UCSD-AML1 (cell line): Measurements from ENCODE around the gene ABLIM2.

Experiments used
- DNase-seq: peaks from one replicate; lab custom pipeline; 2025; ENCODE audit not compliant: unreplicated experiment; lab: John Stamatoyannopoulos, UW

The ABLIM2 gene

GRCh38 chr4:7989654-7990053, 169.0 kb downstream of the ABLIM2 start:
- no peak for DNase-seq

GRCh38 chr4:7988437-7988836, 170.2 kb downstream of the ABLIM2 start:
- DNase-seq: no peak

GRCh38 chr4:7987148-7987989, 171.2 kb downstream of the ABLIM2 start:
- DNase-seq: peak; percentile 66

GRCh38 chr4:7985891-7986441, 172.6 kb downstream of the ABLIM2 start:
- peak; percentile 45 for DNase-seq

- no peak for DNase-seq
Observed at GRCh38 chr4:7985072-7985471, 173.5 kb downstream of the ABLIM2 start.

- DNase-seq: no peak
Observed at GRCh38 chr4:7984286-7984925, 174.2 kb downstream of the ABLIM2 start.

GRCh38 chr4:7983296-7983695, 175.3 kb downstream of the ABLIM2 start:
- no peak for DNase-seq

- DNase-seq: no peak
Observed at GRCh38 chr4:7981738-7982394, 176.7 kb downstream of the ABLIM2 start.

- no peak for DNase-seq
Observed at GRCh38 chr4:7980036-7980435, 178.6 kb downstream of the ABLIM2 start.

GRCh38 chr4:7979652-7979968, 179.0 kb downstream of the ABLIM2 start:
- no peak for DNase-seq

- DNase-seq: no peak
Observed at GRCh38 chr4:7978907-7979651, 179.5 kb downstream of the ABLIM2 start.

- DNase-seq: no peak
Observed at GRCh38 chr4:7978489-7978888, 180.1 kb downstream of the ABLIM2 start.

GRCh38 chr4:7976634-7977033, 182.0 kb downstream of the ABLIM2 start:
- DNase-seq: no peak

GRCh38 chr4:7976025-7976424, 182.6 kb downstream of the ABLIM2 start:
- DNase-seq: no peak

GRCh38 chr4:7974425-7974824, 184.2 kb downstream of the ABLIM2 start:
- DNase-seq: no peak

GRCh38 chr4:7973545-7973981, 185.1 kb downstream of the ABLIM2 start:
- DNase-seq: no peak

GRCh38 chr4:7971881-7972500, 186.6 kb downstream of the ABLIM2 start:
- no peak for DNase-seq

GRCh38 chr4:7971159-7971631, 187.4 kb downstream of the ABLIM2 start:
- no peak for DNase-seq

- no peak for DNase-seq
Observed at GRCh38 chr4:7970361-7970946, 188.2 kb downstream of the ABLIM2 start.

GRCh38 chr4:7968262-7968896, 190.2 kb downstream of the ABLIM2 start:
- no peak for DNase-seq
